A673 (cell line): Measurements from ENCODE around the gene ATG13. TPM values are rescaled to one million over a fixed set of nuclear protein-coding genes. Genes with fewer than 3 reads are reported as not detected.

Source experiments
- BruUV-seq: library from RNA; stranded (reverse); fragments of 400-500 nt; replicated peaks from 2 replicates; lab custom pipeline; 2021; lab: Mats Ljungman, UMichigan
- CTCF ChIA-PET: fragments of 300-600 bp; sonication (Branson Sonifier 250); formaldehyde crosslinking; loops from one replicate; lab custom pipeline; 2022; ENCODE audit warnings: antibody characterized with exemption; lab: Charles Lee
- POLR2A ChIA-PET: fragments of 300-600 bp; sonication (Branson Sonifier 250); formaldehyde crosslinking; loops from one replicate; lab custom pipeline; 2022; ENCODE audit warnings: antibody characterized with exemption; ENCODE audit not compliant: low non-redundant PET; lab: Charles Lee
- DNase-seq: peaks from one replicate; pipeline ENCODE4 v3.0.0-alpha.2; 2015; ENCODE audit warnings: low spot score
- H3K27ac ChIP-seq: fragments of 200-600 bp; sonication (generic); 2 replicates; pipeline ENCODE4 v1.5.1; 2016; ENCODE audit warnings: mixed run types, low read depth, mild to moderate bottlenecking, mixed read lengths, antibody characterized with exemption, low read length; ENCODE audit not compliant: poor library complexity, severe bottlenecking
- H3K27me3 ChIP-seq: fragments of 200-600 bp; sonication (generic); replicated peaks from 2 replicates; pipeline ENCODE4 v1.6.1; 2017; ENCODE audit warnings: mixed run types, low read depth, mild to moderate bottlenecking, mixed read lengths, antibody characterized with exemption, low read length; ENCODE audit not compliant: insufficient read depth, poor library complexity
- H3K36me3 ChIP-seq: fragments of 200-600 bp; sonication (generic); 2 replicates; pipeline ENCODE4 v1.6.1; 2016; ENCODE audit warnings: mixed run types, mild to moderate bottlenecking, mixed read lengths, antibody characterized with exemption, low read length; ENCODE audit not compliant: insufficient read depth, poor library complexity, severe bottlenecking
- H3K4me1 ChIP-seq: fragments of 200-600 bp; sonication (generic); 2 replicates; pipeline ENCODE4 v1.6.1; 2017; ENCODE audit warnings: mixed run types, mild to moderate bottlenecking, mixed read lengths, antibody characterized with exemption, low read length; ENCODE audit not compliant: insufficient read depth, poor library complexity, severe bottlenecking
- H3K4me3 ChIP-seq: fragments of 200-600 bp; sonication (generic); 2 replicates; pipeline ENCODE4 v1.5.1; 2016; ENCODE audit warnings: low read depth, mixed run types, mild to moderate bottlenecking, mixed read lengths, low read length; ENCODE audit not compliant: poor library complexity, severe bottlenecking
- H3K9me3 ChIP-seq: fragments of 200-600 bp; sonication (generic); 2 replicates; pipeline ENCODE4 v1.6.1; 2016; ENCODE audit warnings: mixed run types, low read depth, mild to moderate bottlenecking, mixed read lengths, antibody characterized with exemption, low read length; ENCODE audit not compliant: poor library complexity, severe bottlenecking
- CTCF ChIP-seq: fragments of 300-800, 200-600 bp; sonication (generic); conservative IDR thresholded peaks from 2 replicates; pipeline ENCODE4 v1.5.1; 2017; ENCODE audit warnings: low read depth, mild to moderate bottlenecking, antibody characterized with exemption, low read length, moderate library complexity, mixed read lengths
- EZH2 ChIP-seq: fragments of 200-600 bp; sonication (generic); IDR thresholded peaks from 2 replicates; pipeline ENCODE4 v1.6.1; 2017; ENCODE audit warnings: borderline replicate concordance, low read depth, mild to moderate bottlenecking, mixed read lengths, antibody characterized with exemption, low read length; ENCODE audit not compliant: poor library complexity, severe bottlenecking
- intact Hi-C: fragments of 100-400 bp; cut with micrococcal nuclease; formaldehyde crosslinking; loops from one replicate; pipeline ENCODE4 v1.10.0; 2022; ENCODE audit not compliant: unreplicated experiment
- total RNA-seq: library from RNA; stranded (reverse); gene quantifications from 2 replicates; pipeline ENCODE4 v1.2.3, GENCODE V29; 2021

Gene ATG13
- total RNA-seq, 1 experiment from 2014 or later: 155 TPM

GRCh38 chr11:46698597-46698996 lies 81.2 kb downstream of the ATG13 start:
- CTCF ChIA-PET: no interaction called here
- Histone ChIP-seq H3K36me3 (peaks cover 38% of the 10 kb centered on the region), H3K27ac (no peak overlapping the region), H3K4me1 (peaks cover 6% of the 10 kb centered on the region), H3K27me3 (no peaks in the 10 kb centered on the region), H3K9me3 (no peaks in the 10 kb centered on the region), H3K4me3 (no peak overlapping the region)
- intact Hi-C loops: no loop called here
- no peak for DNase-seq
- BruUV-seq: no TSS peak
- no peak for TF ChIP-seq EZH2
- no peak for TF ChIP-seq CTCF
- POLR2A ChIA-PET: interaction anchor here (0.6 kb wide), 1 partner anchor 10 kb away, joined by 4 read pairs; no protein-coding TSS in a partner anchor

- intact Hi-C loops: loop anchor here (10.0 kb wide), 1 partner anchor 454 kb away; no protein-coding TSS in a partner anchor
- POLR2A ChIA-PET: interaction anchor here (0.6 to 0.7 kb wide), 3 partner anchors 9 to 821 kb away, joined by 3 to 4 read pairs (median 3); partner anchors contain the start of gene F2
Measured at GRCh38 chr11:46700241-46701077, 83.1 kb downstream of the ATG13 start, which contains the start of the genes ARHGAP1 and ZNF408. Gene ARHGAP1, minus strand, starts transcription at chr11:46700619. Its CDS starts 4,512 bp downstream, at chr11:46696107. Gene ZNF408, plus strand, starts transcription at chr11:46701031. Its CDS starts 17 bp downstream, at chr11:46701048.

More at GRCh38 chr11:46700241-46701077, 83.1 kb downstream of the ATG13 start, which contains the start of the genes ARHGAP1 and ZNF408:
- H3K4me3 ChIP-seq: peak within 1 kb of the TSS; percentile 65
- peak within 1 kb of the TSS; percentile 98 for H3K27ac ChIP-seq
- CTCF ChIA-PET: interaction anchor here (0.6 to 0.9 kb wide), 4 partner anchors 104 to 453 kb away, joined by 3 to 4 read pairs (median 3); no protein-coding TSS in a partner anchor
- H3K27me3 ChIP-seq: no peaks in the 10 kb centered on the region
- BruUV-seq: no TSS peak
- peaks cover 42% of the 10 kb centered on the region for H3K36me3 ChIP-seq
- no peaks in the 10 kb centered on the region for H3K9me3 ChIP-seq
- TF ChIP-seq CTCF (no peak), EZH2 (no peak)
- DNase-seq: peak; percentile 100
- H3K4me1 ChIP-seq: peaks cover 6% of the 10 kb centered on the region
